ENCODE data around the gene SLC26A3. TPM values are rescaled to one million over a fixed set of nuclear protein-coding genes. Genes with fewer than 3 reads are reported as not detected.

SLC26A3 gene
- total and polyA plus RNA-seq, 2 of the 8 experiments (the other 6 are each of a cell fraction or from before 2014, with no cell fraction given) = not detected

GRCh38 chr7:107746006-107746405, 57.0 kb downstream of the SLC26A3 start (continued):
- TF ChIP-seq, protein P1, sequence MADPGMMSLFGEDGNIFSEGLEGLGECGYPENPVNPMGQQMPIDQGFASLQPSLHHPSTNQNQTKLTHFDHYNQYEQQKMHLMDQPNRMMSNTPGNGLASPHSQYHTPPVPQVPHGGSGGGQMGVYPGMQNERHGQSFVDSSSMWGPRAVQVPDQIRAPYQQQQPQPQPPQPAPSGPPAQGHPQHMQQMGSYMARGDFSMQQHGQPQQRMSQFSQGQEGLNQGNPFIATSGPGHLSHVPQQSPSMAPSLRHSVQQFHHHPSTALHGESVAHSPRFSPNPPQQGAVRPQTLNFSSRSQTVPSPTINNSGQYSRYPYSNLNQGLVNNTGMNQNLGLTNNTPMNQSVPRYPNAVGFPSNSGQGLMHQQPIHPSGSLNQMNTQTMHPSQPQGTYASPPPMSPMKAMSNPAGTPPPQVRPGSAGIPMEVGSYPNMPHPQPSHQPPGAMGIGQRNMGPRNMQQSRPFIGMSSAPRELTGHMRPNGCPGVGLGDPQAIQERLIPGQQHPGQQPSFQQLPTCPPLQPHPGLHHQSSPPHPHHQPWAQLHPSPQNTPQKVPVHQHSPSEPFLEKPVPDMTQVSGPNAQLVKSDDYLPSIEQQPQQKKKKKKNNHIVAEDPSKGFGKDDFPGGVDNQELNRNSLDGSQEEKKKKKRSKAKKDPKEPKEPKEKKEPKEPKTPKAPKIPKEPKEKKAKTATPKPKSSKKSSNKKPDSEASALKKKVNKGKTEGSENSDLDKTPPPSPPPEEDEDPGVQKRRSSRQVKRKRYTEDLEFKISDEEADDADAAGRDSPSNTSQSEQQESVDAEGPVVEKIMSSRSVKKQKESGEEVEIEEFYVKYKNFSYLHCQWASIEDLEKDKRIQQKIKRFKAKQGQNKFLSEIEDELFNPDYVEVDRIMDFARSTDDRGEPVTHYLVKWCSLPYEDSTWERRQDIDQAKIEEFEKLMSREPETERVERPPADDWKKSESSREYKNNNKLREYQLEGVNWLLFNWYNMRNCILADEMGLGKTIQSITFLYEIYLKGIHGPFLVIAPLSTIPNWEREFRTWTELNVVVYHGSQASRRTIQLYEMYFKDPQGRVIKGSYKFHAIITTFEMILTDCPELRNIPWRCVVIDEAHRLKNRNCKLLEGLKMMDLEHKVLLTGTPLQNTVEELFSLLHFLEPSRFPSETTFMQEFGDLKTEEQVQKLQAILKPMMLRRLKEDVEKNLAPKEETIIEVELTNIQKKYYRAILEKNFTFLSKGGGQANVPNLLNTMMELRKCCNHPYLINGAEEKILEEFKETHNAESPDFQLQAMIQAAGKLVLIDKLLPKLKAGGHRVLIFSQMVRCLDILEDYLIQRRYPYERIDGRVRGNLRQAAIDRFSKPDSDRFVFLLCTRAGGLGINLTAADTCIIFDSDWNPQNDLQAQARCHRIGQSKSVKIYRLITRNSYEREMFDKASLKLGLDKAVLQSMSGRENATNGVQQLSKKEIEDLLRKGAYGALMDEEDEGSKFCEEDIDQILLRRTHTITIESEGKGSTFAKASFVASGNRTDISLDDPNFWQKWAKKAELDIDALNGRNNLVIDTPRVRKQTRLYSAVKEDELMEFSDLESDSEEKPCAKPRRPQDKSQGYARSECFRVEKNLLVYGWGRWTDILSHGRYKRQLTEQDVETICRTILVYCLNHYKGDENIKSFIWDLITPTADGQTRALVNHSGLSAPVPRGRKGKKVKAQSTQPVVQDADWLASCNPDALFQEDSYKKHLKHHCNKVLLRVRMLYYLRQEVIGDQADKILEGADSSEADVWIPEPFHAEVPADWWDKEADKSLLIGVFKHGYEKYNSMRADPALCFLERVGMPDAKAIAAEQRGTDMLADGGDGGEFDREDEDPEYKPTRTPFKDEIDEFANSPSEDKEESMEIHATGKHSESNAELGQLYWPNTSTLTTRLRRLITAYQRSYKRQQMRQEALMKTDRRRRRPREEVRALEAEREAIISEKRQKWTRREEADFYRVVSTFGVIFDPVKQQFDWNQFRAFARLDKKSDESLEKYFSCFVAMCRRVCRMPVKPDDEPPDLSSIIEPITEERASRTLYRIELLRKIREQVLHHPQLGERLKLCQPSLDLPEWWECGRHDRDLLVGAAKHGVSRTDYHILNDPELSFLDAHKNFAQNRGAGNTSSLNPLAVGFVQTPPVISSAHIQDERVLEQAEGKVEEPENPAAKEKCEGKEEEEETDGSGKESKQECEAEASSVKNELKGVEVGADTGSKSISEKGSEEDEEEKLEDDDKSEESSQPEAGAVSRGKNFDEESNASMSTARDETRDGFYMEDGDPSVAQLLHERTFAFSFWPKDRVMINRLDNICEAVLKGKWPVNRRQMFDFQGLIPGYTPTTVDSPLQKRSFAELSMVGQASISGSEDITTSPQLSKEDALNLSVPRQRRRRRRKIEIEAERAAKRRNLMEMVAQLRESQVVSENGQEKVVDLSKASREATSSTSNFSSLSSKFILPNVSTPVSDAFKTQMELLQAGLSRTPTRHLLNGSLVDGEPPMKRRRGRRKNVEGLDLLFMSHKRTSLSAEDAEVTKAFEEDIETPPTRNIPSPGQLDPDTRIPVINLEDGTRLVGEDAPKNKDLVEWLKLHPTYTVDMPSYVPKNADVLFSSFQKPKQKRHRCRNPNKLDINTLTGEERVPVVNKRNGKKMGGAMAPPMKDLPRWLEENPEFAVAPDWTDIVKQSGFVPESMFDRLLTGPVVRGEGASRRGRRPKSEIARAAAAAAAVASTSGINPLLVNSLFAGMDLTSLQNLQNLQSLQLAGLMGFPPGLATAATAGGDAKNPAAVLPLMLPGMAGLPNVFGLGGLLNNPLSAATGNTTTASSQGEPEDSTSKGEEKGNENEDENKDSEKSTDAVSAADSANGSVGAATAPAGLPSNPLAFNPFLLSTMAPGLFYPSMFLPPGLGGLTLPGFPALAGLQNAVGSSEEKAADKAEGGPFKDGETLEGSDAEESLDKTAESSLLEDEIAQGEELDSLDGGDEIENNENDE (IDR thresholded peaks at IDR 0.05; ENCODE audit: insufficient replicate concordance, low read length) = no peak
- TF ChIP-seq MAFK (IDR thresholded peaks at IDR 0.05; ENCODE audit: low read depth, low read length) (no peak), ATF3 (IDR thresholded peaks at IDR 0.05; ENCODE audit: insufficient read depth, low read depth, low read length) (no peak), RXRA (IDR thresholded peaks at IDR 0.05; ENCODE audit: insufficient read depth, low read depth, low read length) (no peak), KDM4A (IDR thresholded peaks at IDR 0.05; ENCODE audit: low read depth, low read length, severe bottlenecking) (no peak), POLR2AphosphoS5 (IDR thresholded peaks at IDR 0.05; ENCODE audit: low read depth, low read length) (no peak), TAF1 (IDR thresholded peaks at IDR 0.05; ENCODE audit: low read depth, low read length) (no peak), SP4 (IDR thresholded peaks at IDR 0.05; ENCODE audit: low read length) (no peak), RAD21 (IDR thresholded peaks at IDR 0.05 in 1 of 2, conservative IDR thresholded peaks at IDR 0.05 in 1 of 2; ENCODE audit: low read depth in 2 of 2, low read length in 2 of 2) (no peak), FOSL1 (IDR thresholded peaks at IDR 0.05; ENCODE audit: insufficient read depth, low read depth, low read length) (no peak), HDAC6 (IDR thresholded peaks at IDR 0.05; ENCODE audit: low read depth, low read length) (no peak)
